Activated CD4-positive, alpha-beta T cell treated with anti-CD3 and anti-CD28 coated beads for 24 hours (primary cell): ENCODE data around the gene GARRE1.
"Not testable (repeated sequence)": the region's sequence is repeated elsewhere in the genome, so short reads cannot be mapped to it uniquely, and the experiment has no call there.

Experiments
- DNase-seq, 2 donors: peaks; one replicate each; pipeline ENCODE4 v3.0.0-alpha.2; 2020; ENCODE audit warnings: low read depth in 2 of 2

The GARRE1 gene, protein sequence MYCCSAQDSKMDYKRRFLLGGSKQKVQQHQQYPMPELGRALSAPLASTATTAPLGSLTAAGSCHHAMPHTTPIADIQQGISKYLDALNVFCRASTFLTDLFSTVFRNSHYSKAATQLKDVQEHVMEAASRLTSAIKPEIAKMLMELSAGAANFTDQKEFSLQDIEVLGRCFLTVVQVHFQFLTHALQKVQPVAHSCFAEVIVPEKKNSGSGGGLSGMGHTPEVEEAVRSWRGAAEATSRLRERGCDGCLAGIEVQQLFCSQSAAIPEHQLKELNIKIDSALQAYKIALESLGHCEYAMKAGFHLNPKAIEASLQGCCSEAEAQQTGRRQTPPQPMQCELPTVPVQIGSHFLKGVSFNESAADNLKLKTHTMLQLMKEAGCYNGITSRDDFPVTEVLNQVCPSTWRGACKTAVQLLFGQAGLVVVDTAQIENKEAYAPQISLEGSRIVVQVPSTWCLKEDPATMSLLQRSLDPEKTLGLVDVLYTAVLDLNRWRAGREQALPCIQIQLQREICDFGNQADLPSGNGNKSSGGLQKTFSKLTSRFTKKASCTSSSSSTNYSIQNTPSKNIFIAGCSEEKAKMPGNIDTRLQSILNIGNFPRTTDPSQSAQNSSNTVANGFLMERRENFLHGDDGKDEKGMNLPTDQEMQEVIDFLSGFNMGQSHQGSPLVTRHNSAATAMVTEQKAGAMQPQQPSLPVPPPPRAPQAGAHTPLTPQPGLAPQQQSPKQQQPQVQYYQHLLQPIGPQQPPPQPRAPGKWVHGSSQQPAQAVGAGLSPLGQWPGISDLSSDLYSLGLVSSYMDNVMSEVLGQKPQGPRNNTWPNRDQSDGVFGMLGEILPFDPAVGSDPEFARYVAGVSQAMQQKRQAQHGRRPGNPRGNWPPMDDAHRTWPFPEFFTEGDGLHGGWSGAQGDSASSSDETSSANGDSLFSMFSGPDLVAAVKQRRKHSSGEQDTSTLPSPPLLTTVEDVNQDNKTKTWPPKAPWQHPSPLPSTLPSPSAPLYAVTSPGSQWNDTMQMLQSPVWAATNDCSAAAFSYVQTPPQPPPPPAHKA (N-terminal part only)

GRCh38 chr19:34254046-34254697 lies at the start of gene GARRE1:
Gene GARRE1, plus strand, starts transcription at chr19:34254554. Its CDS starts 45,920 bp downstream, at chr19:34300474.
- peak; percentile 70 to 83 for DNase-seq

GRCh38 chr19:34205324-34205723 lies 49.0 kb upstream of the GARRE1 start:
- not testable (repeated sequence) for DNase-seq

DNA sequence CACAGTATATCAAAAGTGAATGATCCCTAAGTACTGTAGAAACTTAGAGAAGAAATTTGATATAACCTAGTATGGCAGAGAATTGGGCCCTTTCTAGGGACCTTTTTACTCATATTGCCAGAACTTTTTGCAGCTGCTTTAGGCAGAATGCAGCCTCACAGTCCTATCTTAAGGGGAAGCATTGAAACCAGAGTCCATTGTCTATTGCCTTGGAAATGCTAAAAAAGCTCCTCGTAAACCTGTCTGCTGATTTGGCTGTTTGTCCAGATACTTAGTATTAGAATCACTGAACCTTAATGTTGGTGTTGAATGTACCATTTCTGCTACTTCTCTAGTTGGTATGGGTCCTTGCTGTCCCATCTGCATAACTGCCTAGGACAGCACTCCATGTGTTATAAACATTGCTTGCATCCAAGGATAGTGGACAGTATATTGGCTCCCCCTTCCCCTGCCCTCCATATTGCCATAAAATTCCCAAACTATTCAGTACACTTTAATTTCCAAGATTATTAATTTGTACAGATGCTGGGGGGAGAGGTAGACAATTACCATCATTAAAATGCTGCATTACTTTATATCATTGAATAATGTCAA lies 46.0 kb upstream of the GARRE1 start:
- DNase-seq, result no peak

DNA sequence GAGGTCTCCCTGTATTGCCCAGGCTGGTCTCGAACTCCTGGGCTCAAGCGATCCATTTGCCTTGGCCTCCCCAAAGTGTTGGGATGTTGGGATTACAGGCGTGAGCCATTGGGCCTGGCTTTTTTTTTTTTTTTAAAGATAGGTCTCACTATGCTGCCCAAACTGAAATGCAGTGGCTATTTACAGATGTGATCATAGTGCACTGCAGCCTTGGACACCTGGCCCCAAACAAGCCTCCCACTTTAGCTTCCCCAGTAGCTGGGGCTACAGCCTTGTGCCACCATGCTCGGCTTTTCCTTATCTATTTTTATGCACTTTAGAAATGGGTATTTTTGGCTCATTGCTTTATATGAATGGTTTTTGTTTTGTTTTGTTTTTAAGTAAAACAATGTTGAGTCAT lies 44.6 kb upstream of the GARRE1 start:
- DNase-seq, result no peak

DNA sequence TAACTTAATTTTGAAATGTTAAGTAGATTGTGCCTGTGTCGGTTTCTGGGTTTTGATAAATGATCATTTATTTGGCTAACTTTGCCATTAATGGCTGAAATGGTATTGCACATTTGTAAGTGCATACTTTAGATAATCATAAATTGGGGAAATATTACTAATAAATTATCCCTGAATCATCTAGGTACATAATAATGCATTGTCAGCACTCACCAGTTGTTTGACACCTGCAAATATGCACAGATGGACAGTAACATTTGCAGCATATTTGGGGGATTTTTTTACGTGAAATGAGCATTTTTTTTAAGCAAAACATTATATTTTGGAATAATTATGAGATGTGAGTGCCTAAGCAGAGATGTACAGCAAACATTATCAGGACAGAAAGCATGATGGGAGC lies 41.1 kb upstream of the GARRE1 start:
- DNase-seq, result no peak

DNA sequence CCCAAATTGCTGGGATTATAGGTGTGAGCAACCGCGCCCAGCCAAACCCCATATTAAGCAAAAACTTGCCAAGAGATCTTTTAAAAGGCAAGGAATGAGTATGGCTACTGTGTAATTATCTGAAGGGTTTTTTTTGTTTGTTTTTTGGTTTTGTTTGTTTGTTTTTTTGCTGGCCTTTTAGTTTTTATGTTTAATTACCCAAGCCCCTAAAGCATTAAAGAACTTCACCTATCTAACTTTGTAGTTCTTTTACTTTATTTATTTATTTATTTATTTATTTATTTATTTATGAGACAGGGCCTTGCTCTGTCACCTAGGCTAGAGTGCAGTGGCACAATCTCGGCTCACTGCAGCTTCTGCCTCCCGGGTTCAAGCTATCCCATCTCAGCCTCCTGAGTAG lies 40.3 kb upstream of the GARRE1 start:
- DNase-seq, result no peak

GRCh38 chr19:34215006-34215665 lies 39.2 kb upstream of the GARRE1 start:
- DNase-seq, result no peak

GRCh38 chr19:34215666-34216038 lies 38.7 kb upstream of the GARRE1 start:
- DNase-seq, result no peak

GRCh38 chr19:34216745-34217219 lies 37.6 kb upstream of the GARRE1 start:
- not testable (repeated sequence) for DNase-seq

- peak; percentile 34 to 36 for DNase-seq
Measured at GRCh38 chr19:34217952-34218817, 36.2 kb upstream of the GARRE1 start.

GRCh38 chr19:34218818-34219164 lies 35.6 kb upstream of the GARRE1 start:
- DNase-seq, result no peak

DNA sequence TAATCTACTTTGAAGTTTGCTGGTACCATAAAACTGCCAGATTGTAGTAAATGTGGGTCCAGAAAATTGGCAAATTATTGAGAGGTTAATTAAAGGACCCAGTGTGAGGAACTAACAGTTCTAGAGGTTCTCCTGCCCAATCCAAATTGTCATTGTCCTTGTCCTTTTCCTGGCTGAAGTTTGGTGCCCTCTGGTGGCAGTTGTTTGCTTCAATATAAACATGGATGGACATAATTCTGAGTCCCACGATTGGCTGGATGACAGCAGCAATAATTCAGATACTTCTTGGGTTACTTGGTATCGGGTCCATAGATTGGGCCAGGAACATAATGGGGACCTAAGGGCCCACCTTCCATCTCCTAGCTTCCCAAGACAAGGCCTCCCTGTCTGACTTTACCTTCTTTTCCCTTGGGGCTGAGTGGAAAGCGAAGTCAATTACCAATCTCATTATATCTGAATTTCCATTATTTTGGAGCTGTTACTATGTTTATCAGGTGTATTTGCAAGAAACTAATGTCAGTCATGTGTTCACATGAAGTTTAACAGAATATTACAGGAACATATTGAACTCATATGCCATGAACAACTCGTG lies 33.8 kb upstream of the GARRE1 start:
- DNase-seq, result peak; percentile 51 to 53

- DNase-seq, result no peak
Measured at GRCh38 chr19:34222386-34222785, 32.0 kb upstream of the GARRE1 start.

GRCh38 chr19:34224996-34225658 lies 29.2 kb upstream of the GARRE1 start:
- no peak for DNase-seq

GRCh38 chr19:34225659-34226015 lies 28.7 kb upstream of the GARRE1 start:
- no peak for DNase-seq

DNA sequence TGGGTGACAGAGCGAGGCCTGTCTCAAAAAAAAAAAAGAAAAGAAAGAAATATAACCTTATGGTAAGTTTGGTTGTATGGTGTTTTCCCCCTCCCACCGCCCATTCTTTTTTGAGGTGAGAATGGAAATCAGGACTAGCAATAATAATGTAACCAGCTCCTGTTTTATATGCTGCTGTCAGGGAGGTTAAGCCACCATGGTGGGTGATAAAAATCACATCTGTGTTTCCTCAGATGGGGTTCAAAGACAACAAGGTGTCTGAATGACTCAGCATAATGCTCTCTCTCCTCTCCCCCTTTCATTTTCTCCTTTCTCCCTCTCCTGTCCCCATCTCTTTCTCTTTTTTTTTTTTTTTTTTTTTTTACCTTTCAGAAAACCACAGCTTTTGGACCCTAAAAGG lies 28.3 kb upstream of the GARRE1 start:
- no peak for DNase-seq

- DNase-seq, result no peak
Measured at GRCh38 chr19:34228347-34228746, 26.0 kb upstream of the GARRE1 start.

DNA sequence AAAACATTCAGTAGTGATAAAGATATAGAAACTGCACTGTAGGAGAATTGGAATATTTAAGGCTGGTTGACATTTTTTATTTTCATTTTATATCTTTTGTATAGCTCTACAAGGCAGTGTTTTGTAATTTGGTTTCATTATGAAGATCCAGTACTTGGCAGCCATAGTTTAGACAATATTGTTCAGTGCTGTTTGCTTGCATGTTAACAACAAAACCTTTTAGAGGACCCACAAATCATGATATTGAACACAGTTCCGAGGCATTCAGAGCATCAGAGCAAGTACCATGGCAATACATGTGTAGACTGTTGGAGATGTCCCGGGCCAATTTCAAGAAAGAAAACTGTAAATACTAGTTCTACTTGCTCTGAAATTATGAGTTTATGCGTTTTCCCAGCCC lies 25.6 kb upstream of the GARRE1 start:
- no peak for DNase-seq

- no peak for DNase-seq
Measured at GRCh38 chr19:34229721-34230120, 24.6 kb upstream of the GARRE1 start.
